ENCODE results near the gene SYMPK. TPM values are rescaled to one million over a fixed set of nuclear protein-coding genes. Genes with fewer than 3 reads are reported as not detected.
A peak's percentile ranks its signal among the peaks of the same experiment; 100 is the strongest.
"Not testable (repeated sequence)": the region's sequence is repeated elsewhere in the genome, so short reads cannot be mapped to it uniquely, and the experiment has no call there.

SYMPK gene
- total RNA-seq, 1 donor from 2014 or later, result 31.9 TPM

DNA sequence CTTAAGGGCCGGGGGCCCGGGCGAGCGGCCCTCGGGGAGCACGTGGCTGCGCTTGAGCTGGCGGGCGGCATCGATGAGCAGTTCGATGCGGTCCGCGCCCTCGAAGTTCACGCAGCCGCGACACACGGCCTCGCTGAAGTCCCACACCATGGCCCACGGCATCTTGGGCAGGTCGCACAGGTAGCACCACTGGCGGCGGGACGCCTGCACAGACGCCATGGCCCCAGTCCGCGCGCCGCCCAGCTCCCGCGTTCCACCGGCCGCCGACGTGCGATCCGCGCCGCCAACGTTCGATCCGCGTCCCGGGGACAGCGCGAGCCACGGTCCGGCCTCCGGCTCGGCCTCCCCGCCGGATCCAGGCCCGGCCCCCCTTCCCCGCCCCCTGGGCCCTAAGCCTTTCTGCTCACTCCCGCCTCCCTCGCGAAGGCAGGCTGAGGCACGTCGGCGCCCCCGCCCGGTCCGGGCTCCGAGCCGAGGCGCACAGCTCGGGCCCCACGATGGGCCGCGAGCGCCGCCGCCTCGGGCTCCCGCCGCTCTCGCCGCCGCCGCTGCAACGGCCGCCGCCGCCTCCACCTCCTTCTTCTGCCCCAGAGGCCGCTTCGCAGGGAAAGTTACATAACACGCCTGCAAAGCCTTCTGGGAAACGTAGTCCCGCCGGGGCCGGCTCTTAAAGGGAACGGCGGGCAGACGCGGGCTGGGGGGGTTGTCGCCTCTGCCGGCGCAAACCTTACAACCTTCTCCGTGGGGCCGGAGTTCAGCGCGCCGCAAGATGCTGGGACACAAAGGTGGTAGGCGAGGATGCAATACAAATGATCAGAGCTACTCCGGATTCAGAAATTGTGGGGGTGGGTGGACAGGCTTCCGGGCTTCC is 22.8 kb upstream of the SYMPK start, which contains the start of gene IRF2BP1:
Gene IRF2BP1, minus strand, starts transcription at position 586 of the 871 bp plus-strand sequence. Its CDS starts 367 bp downstream, at position 219.
- peak; percentile 88 for DNase-seq

- DNase-seq, result no peak
Measured at GRCh38 chr19:45884682-45885555, 22.0 kb upstream of the SYMPK start.

GRCh38 chr19:45883881-45884681 is 21.1 kb upstream of the SYMPK start:
- DNase-seq, result no peak

DNA sequence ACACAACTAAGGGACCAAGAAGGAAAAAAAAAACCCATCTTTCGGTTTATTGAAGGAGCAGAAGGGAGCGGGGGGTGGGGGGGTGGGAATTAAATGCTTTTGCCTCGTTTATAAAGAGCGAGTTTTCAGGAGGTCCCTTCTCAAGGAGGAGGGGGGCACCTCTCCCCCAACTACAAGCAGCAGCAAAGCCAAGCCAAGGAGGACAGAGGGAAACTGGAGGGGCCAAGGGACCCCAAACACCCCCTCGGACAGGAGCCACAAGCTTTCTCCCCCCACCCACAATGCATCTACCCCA is 20.6 kb upstream of the SYMPK start:
- no peak for DNase-seq

- DNase-seq, result peak; percentile 63
Measured at GRCh38 chr19:45882652-45883585, 20.0 kb upstream of the SYMPK start.

DNA sequence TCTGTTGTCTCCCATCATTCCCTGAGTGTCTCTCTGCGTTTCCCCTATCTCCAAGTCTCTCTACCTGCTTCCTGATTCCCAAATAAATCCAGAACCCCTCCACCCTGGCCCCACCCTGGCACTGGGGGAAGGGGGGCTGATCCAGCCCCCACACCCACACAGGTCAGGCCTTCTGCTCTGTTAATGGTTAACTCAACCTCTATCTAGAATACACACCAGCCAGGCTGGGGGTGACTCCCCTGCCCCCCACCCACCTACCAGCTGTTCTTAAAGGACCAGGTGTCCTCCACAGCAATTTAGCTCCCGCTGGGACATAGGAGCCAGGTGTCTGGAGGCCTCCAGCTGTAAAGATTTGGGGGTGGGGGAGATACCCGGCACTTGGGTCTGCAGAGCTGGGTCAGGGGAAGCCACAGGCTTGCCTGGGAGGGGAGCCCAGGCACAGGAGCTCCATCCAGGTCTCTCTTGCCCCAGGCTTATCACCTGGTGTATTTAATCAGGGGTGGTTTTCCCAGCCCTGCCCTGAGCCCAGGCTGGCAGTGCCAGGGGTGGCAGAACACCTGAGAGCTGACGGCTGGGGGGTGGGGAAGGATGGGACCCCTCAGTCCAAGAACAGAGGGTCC is 19.1 kb upstream of the SYMPK start:
- no peak for DNase-seq

DNA sequence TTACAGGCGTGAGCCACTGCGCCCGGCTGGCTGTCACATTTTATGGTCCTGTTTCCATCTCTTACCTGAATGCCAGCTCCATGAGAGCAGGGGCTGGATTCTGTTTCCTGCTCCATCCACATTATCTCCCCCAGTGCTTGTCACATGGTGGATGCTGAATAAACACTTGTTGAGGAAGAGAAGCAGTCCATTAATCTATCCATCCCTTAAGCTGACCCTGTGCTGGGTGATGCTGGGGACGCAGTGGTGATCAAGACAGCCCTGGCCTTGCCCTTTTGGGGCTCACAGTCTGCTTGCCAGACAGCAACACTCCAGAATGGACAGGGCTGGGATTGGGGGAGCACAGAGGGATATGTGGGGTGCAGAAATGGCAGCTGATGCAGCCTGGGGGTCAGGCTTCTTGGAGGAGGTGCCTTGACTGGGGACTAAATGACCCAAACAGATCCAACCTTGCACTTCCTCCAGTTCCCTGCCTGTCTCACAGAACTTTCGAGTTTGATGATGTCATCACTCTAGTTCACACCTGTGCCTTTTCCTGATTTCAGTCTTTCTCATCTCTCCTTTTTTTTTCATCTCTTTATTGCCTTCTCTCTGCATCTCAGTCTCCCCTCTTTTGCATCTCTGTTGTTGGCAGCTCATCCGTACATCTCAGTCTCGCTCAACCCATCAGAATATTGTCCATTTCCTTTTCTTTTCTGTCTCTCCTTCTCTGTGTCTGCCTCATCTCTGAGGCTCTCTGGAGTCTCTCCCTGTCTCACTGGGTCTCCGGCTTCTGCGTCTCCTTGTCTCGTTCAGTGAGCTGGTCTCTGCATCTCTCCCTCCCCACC is 18.3 kb upstream of the SYMPK start:
- no peak for DNase-seq

DNA sequence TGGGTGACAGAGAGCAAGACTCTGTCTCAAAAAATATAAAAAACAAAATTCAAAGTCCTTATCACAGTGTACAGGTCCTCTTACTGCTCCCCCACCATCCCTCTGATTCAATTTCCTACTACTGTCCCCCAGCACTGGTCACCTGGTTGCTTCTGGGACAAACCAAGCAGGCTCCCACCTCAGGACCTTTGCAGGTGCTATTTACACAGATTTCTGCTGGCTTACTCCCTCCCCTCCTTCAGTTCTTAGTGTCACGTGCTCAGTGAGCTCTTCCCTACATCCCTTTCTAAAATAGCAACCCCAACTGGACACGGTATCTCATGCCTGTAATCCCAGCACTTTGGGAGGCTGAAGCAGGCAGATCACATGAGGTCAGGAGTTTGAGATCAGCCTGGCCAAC is 17.0 kb upstream of the SYMPK start:
- DNase-seq, result no peak

DNA sequence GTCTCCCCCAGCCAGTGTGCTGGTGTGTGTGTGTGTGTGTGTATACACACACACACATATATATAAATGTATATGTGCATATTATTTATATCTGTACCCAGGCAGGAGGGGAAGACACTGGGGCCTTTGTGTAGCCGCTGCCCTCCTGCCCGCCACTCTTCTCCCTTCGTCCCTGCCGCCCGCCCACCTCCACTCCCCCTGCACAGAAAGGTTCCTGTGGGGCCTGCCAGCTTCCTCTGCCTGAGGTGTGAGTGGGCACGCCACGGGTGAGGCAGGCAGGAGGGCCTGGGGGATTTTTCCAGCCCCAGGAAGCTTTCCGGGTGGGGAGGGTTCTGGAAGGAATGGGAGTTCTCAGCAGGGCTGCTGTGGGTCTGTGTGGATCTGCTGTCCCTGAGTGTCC is 16.1 kb upstream of the SYMPK start:
- no peak for DNase-seq

DNA sequence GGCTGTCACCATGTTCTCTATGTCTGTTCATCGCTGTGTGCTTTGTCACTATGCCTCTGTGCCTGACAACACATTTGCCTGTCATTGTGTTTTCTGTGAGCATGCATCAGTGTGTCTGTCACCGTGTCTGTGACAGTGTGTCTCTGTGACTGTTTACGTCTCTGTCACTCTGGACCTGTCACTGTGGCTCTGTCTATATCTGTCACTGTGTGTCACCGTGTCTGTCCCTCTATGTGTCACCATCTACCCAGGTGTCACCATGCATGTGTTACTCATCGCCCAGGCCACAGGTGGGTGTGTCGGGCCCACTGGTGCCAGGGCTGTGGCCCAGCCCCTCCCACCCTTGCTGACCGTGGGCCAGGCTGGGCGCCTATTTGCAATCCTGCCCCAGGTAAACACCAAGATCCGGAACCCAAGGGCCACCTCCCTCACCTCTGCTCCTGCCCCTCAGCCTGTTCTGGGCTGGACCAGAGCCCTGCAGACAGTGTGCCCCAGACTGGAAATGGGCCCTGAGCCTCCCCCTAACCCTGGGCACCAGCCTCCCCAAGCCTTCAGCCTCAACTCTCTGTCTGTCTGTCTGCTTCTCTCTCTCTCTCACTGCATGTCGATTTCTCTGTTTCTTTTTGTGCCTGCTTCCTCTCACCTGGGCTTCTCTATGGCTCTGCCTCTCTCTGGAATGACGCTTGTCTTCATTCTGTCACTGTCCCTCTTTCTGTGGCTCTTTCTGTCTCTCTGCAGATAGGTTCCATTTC is 15.3 kb upstream of the SYMPK start:
- DNase-seq, result no peak

GRCh38 chr19:45876411-45877197 is 13.7 kb upstream of the SYMPK start:
- no peak for DNase-seq

GRCh38 chr19:45876161-45876410 is 13.1 kb upstream of the SYMPK start:
- no peak for DNase-seq

- DNase-seq, result no peak
Measured at GRCh38 chr19:45874620-45874966, 11.6 kb upstream of the SYMPK start.

GRCh38 chr19:45873219-45873772 is 10.3 kb upstream of the SYMPK start:
- no peak for DNase-seq

GRCh38 chr19:45872095-45872919 is 9.4 kb upstream of the SYMPK start:
- DNase-seq, result no peak

GRCh38 chr19:45870798-45871197 is 7.9 kb upstream of the SYMPK start:
- DNase-seq, result no peak

DNA sequence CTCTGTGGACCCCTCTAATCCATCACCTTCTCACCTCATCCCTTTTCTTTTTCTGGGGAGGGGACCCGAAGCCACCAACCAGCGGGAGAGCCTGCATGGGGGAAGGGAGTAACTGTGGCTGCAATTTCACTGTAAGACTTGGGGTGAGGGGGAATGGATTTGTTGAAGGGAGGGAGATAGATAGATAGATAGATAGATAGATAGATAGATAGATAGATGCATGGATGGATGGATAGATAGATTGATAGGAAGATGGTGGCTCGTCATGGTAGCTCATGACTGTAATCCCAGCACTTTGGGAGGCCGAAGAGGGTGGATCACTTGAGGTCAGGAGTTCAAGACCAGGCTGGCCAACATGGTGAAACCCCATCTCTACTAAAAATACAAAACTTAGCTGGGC is 4.3 kb upstream of the SYMPK start:
- not testable (repeated sequence) for DNase-seq

Data from skin of body (tissue), 2 donors.